Subcutaneous abdominal adipose tissue (tissue), 5 donors: ENCODE measurements around the gene MAP1LC3C.

Experiments
- H3K27ac ChIP-seq: one replicate; pipeline ENCODE4 v1.7.0; 2013; ENCODE audit warnings: low read depth, mild to moderate bottlenecking, inconsistent platforms, low read length, moderate library complexity
- H3K27me3 ChIP-seq, 5 donors: one replicate each; pipeline ENCODE4 v1.7.0; 2013; ENCODE audit warnings: low read length in 5 of 5, inconsistent platforms in 1 of 5; ENCODE audit not compliant: control insufficient read depth in 5 of 5, insufficient read depth in 4 of 5
- H3K36me3 ChIP-seq, 5 donors: one replicate each; pipeline ENCODE4 v1.7.0; 2013; ENCODE audit warnings: low read length in 5 of 5; ENCODE audit not compliant: control insufficient read depth in 5 of 5, insufficient read depth in 5 of 5
- H3K4me1 ChIP-seq, 5 donors: one replicate each; pipeline ENCODE4 v1.7.0; 2013; ENCODE audit warnings: low read length in 5 of 5, mild to moderate bottlenecking in 3 of 5, moderate library complexity in 1 of 5; ENCODE audit not compliant: control insufficient read depth in 5 of 5, insufficient read depth in 5 of 5
- H3K4me3 ChIP-seq, 5 donors: one replicate each; pipeline ENCODE4 v1.7.0; 2013; ENCODE audit warnings: low read length in 5 of 5, low read depth in 1 of 5
- H3K9ac ChIP-seq, 5 donors: one replicate each; pipeline ENCODE4 v1.7.0; 2013; ENCODE audit warnings: low read length in 5 of 5, mild to moderate bottlenecking in 4 of 5, moderate library complexity in 3 of 5
- H3K9me3 ChIP-seq, 5 donors: one replicate each; pipeline ENCODE4 v1.7.0; 2013; ENCODE audit warnings: low read length in 5 of 5; ENCODE audit not compliant: control insufficient read depth in 5 of 5
- donor health status: healthy.
- donor health status: healthy.
- donor health status: healthy.
- donor health status: healthy.
- donor health status: healthy.

Gene MAP1LC3C

GRCh38 chr1:241999026-241999425 lies at the start of gene MAP1LC3C:
Gene MAP1LC3C, minus strand, starts transcription at chr1:241999098. Its CDS starts 90 bp downstream, at chr1:241999008.
- peaks cover 0 to 2% (median 0%) of the 10 kb centered on the region in 5 donors for H3K36me3 ChIP-seq
- H3K9ac ChIP-seq: peak within 1 kb of the TSS in 4 of 5 donors; percentile 53 to 76 (median 63)
- no peaks in the 10 kb centered on the region for H3K27me3 ChIP-seq
- H3K9me3 ChIP-seq: no peaks in the 10 kb centered on the region
- H3K27ac ChIP-seq: peak within 1 kb of the TSS; percentile 86
- peaks cover 5 to 43% (median 26%) of the 10 kb centered on the region in 5 donors for H3K4me1 ChIP-seq
- peak within 1 kb of the TSS; percentile 58 to 81 (median 62) for H3K4me3 ChIP-seq

- Histone ChIP-seq H3K9me3 (peaks cover 0 to 6% (median 0%) of the 10 kb centered on the region in 5 donors), H3K9ac (no peak overlapping the region), H3K4me3 (no peak overlapping the region), H3K27me3 (no peaks in the 10 kb centered on the region), H3K36me3 (no peaks in the 10 kb centered on the region), H3K27ac (no peak overlapping the region), H3K4me1 (no peaks in the 10 kb centered on the region)
Observed at GRCh38 chr1:242043165-242043564, 44.3 kb upstream of the MAP1LC3C start.

- H3K4me3 ChIP-seq: no peak overlapping the region
- H3K36me3 ChIP-seq: no peaks in the 10 kb centered on the region
- H3K4me1 ChIP-seq: peaks cover 0 to 8% (median 0%) of the 10 kb centered on the region in 5 donors
- no peaks in the 10 kb centered on the region for H3K27me3 ChIP-seq
- H3K9ac ChIP-seq: no peak overlapping the region
- H3K9me3 ChIP-seq: no peaks in the 10 kb centered on the region
- H3K27ac ChIP-seq: no peak overlapping the region
Observed at GRCh38 chr1:242034392-242034791, 35.5 kb upstream of the MAP1LC3C start.

DNA sequence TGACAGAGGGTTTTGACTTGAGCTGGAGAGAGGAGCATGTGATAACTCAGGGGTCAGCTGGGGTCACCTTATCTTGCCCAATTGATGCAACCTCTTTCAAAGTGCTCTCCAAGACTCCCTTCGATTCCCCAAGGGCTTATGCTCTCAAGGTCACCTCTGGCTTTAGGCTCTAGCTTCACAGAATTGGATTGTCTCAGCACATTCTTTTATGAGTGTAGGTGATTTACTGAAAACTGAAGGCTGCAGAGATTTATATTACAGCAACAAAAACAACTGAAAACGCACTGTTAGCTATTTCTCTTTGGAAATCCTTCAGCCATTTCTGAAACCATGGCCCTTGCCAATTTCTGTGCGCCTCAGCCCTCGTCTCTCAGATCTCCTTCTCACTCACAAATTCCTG lies 34.5 kb upstream of the MAP1LC3C start:
- Histone ChIP-seq H3K4me1 (peaks cover 0 to 8% (median 0%) of the 10 kb centered on the region in 5 donors), H3K27ac (no peak overlapping the region), H3K9ac (no peak overlapping the region), H3K27me3 (no peaks in the 10 kb centered on the region), H3K4me3 (no peak overlapping the region), H3K36me3 (no peaks in the 10 kb centered on the region), H3K9me3 (no peaks in the 10 kb centered on the region)

GRCh38 chr1:242030071-242030470 lies 31.2 kb upstream of the MAP1LC3C start:
- Histone ChIP-seq H3K27ac (no peak overlapping the region), H3K4me3 (no peak overlapping the region), H3K9ac (no peak overlapping the region), H3K9me3 (no peaks in the 10 kb centered on the region), H3K36me3 (no peaks in the 10 kb centered on the region), H3K27me3 (no peaks in the 10 kb centered on the region), H3K4me1 (peaks cover 0 to 8% (median 0%) of the 10 kb centered on the region in 5 donors)

DNA sequence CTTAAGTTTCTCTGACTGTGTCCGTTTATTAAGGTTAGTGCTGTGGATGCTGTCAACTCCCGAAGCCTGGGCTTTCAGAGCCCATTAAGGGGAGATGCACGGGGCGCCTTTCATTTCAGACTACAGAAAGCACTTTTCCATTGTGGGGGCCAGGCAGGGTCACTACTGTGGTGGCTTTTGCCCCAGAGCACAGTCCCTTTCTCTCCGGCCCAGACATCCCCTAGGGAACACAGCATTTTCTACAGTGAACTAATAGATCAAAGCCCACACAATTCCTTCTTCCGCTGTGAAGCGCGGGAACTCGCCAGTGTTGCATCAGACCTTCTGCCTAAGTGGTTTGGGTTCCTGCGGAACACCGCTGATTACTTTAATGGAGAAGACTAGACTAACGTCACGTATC lies 26.8 kb upstream of the MAP1LC3C start:
- Histone ChIP-seq H3K27me3 (no peaks in the 10 kb centered on the region), H3K9me3 (peaks cover 0 to 4% (median 3%) of the 10 kb centered on the region in 5 donors), H3K4me1 (no peaks in the 10 kb centered on the region), H3K27ac (no peak overlapping the region), H3K9ac (peak overlapping the region in 1 of 5 donors; percentile 39), H3K36me3 (no peaks in the 10 kb centered on the region), H3K4me3 (no peak overlapping the region)

DNA sequence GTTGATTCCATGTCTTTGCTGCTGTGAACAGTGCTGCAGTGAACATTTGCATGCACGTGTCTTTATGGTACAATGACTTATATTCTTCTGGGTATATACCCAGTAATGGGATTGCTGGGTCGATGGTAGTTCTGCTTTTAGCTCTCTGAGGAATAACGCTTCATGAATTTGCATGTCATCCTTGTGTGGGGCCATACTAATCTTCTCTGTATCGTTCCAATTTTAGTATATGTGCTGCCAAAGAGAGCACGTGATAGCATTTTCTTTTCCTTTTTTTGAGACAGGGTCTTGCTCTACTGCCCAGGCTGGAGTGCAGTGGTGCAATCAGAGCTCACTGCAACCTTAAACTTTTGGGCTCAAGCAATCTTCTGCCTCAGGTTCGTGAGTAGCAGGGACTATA lies 24.9 kb upstream of the MAP1LC3C start:
- no peaks in the 10 kb centered on the region for H3K36me3 ChIP-seq
- H3K27ac ChIP-seq: no peak overlapping the region
- H3K9ac ChIP-seq: no peak overlapping the region
- H3K9me3 ChIP-seq: peaks cover 0 to 4% (median 3%) of the 10 kb centered on the region in 5 donors
- no peak overlapping the region for H3K4me3 ChIP-seq
- peaks cover 0 to 4% (median 0%) of the 10 kb centered on the region in 5 donors for H3K4me1 ChIP-seq
- no peaks in the 10 kb centered on the region for H3K27me3 ChIP-seq

DNA sequence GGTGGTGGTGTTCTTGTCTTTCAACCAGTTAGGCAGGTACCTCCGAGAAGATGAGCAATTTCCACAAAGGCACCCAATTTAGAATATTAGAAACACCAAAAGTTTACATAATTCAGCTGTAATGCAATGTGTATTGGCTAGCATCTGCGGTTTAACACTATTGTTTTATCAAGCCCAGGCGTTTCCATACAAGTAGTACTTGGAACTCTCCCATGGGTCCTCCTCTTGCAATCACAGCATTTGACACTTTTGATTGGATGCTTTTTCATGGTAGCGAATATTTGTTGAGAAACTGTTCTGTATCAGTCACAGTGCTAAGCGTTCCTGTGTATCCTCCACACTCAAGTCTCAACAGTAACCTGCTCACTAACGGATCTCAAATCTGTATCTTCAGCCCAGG lies 20.1 kb upstream of the MAP1LC3C start:
- no peak overlapping the region for H3K27ac ChIP-seq
- no peak overlapping the region for H3K4me3 ChIP-seq
- H3K9ac ChIP-seq: no peak overlapping the region
- no peaks in the 10 kb centered on the region for H3K27me3 ChIP-seq
- peaks cover 0 to 4% (median 0%) of the 10 kb centered on the region in 5 donors for H3K4me1 ChIP-seq
- H3K9me3 ChIP-seq: peaks cover 0 to 4% (median 3%) of the 10 kb centered on the region in 5 donors
- H3K36me3 ChIP-seq: no peaks in the 10 kb centered on the region

DNA sequence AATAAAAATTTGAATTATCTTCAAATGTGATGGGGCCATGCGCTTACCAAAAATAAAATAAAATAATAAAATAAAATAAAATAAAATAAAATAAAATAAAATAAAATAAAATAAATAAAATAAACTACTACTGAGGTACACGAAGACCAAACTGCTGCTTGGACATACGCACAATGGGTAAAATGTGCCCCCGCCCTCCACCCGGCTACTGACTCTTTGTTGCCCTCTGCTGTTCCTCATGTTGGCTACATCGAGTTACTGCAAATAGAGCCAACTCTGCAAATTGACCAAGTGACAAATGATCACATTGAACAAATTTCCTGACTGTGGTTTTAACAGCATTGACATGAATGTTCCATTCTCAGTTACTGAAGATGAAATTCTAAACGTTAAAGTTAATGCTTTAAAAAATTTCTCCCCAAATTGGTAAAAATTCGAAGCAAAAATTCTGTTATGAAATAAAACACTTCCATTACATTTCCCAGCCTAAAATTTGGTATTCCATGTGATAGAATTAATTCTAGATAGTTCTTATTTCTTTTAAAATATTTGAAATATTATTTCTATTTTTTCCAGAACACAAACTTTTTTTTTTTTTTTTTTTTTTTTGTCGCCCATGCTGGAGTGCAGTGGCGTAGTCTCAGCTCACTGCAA lies 18.8 kb upstream of the MAP1LC3C start:
- H3K4me3 ChIP-seq: no peak overlapping the region
- H3K9me3 ChIP-seq: peaks cover 0 to 4% (median 3%) of the 10 kb centered on the region in 5 donors
- H3K36me3 ChIP-seq: no peaks in the 10 kb centered on the region
- H3K27ac ChIP-seq: no peak overlapping the region
- H3K27me3 ChIP-seq: no peaks in the 10 kb centered on the region
- H3K9ac ChIP-seq: no peak overlapping the region
- H3K4me1 ChIP-seq: peaks cover 0 to 4% (median 0%) of the 10 kb centered on the region in 5 donors

- Histone ChIP-seq H3K36me3 (no peaks in the 10 kb centered on the region), H3K27me3 (no peaks in the 10 kb centered on the region), H3K4me3 (no peak overlapping the region), H3K9me3 (peaks cover 0 to under 1% (median 0%) of the 10 kb centered on the region in 5 donors), H3K9ac (no peak overlapping the region), H3K4me1 (peaks cover 0 to 7% (median 0%) of the 10 kb centered on the region in 5 donors), H3K27ac (no peak overlapping the region)
Observed at GRCh38 chr1:242016479-242016878, 17.6 kb upstream of the MAP1LC3C start.
